Natural killer cell treated with Interleukin-12 subunit alpha and Interleukin-12 subunit beta and Interleukin-15 and Interleukin-18, amount 100 ng/mL, for 72 hours (primary cell): ENCODE measurements around the gene KCNMA1. TPM values are rescaled to one million over a fixed set of nuclear protein-coding genes. Genes with fewer than 3 reads are reported as not detected.
A peak's percentile ranks its signal among the peaks of the same experiment; 100 is the strongest.

Experiments
- ATAC-seq, 2 donors: fragments of 150-1000 bp; cut with Tn5 transposase in 1 of 2; sonication (Bioruptor Pico), chemical (Tn5 transposase) in 1 of 2; 2 replicates each; pipeline ENCODE4 v1.10.0; 2021
- DNase-seq: peaks from one replicate; pipeline ENCODE4 v3.0.0; 2022; ENCODE audit warnings: low spot score
- H3K27ac Mint-ChIP-seq, 2 donors: 1 replicate in 1 of 2; 2 replicates in 1 of 2; pipeline ENCODE4 v1.8.0; 2022; ENCODE audit warnings: mixed read lengths in 2 of 2, mild to moderate bottlenecking in 1 of 2, moderate library complexity in 1 of 2
- H3K27me3 Mint-ChIP-seq, 2 donors: 1 replicate in 1 of 2; 2 replicates in 1 of 2; pipeline ENCODE4 v1.8.0; 2022; ENCODE audit warnings: mixed read lengths in 2 of 2
- H3K36me3 Mint-ChIP-seq: one replicate; pipeline ENCODE4 v1.8.0; 2022; ENCODE audit warnings: mixed read lengths
- H3K4me1 Mint-ChIP-seq, 2 donors: 1 replicate in 1 of 2; 2 replicates in 1 of 2; pipeline ENCODE4 v1.8.0; 2022; ENCODE audit warnings: low read depth in 2 of 2, mixed read lengths in 2 of 2, mild to moderate bottlenecking in 1 of 2
- H3K4me3 Mint-ChIP-seq: one replicate; pipeline ENCODE4 v1.8.0; 2022; ENCODE audit warnings: mixed read lengths
- H3K9me3 Mint-ChIP-seq: 2 replicates; pipeline ENCODE4 v1.8.0; 2022; ENCODE audit warnings: mixed read lengths
- total RNA-seq, 2 donors: library from RNA; stranded (reverse); gene quantifications; one replicate each; pipeline ENCODE4 v1.2.3, GENCODE V29; 2022

KCNMA1 gene
- total RNA-seq, 2 donors from 2014 or later = 2.8 TPM; not detected in 1

DNA sequence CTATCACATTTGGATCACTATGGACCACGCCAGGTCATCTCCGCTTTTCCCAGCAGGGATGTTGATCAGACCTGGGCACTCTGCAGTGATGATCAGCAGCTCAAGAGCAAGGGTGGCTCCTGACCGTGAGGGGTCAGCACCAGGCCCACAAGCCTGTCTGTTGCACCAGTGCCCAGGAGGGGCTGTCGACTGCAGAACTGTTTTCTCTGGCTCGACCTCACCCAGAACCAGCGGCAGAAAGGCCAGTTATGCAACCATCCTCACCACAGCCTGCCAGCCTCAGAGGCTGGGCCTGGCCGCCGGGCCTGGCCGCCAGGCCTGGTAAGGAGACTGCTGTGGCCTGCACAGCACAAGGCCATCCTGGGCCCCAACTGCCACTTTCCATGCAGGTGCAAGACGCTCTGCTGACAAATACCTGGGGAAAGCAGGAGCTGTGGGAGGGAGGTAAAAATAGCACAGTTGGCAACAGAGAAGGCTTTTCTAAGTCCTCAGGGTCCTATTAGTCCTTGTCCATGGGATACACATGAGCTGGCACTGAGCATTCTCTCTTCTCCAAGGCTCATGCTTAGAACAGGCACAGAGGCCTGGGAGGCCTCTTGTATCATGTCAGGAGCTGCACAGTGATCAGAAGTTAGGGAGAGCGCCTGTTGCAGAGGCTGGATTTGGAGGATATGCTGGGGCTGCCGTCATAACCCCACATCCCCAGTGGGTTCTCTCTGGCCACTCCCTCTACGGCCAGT is 17.5 kb downstream of the KCNMA1 start:
- Mint-ChIP-seq H3K36me3 (no peaks in the 10 kb centered on the region), H3K27ac (no peak overlapping the region), H3K27me3 (peaks cover 0 to 3% of the 10 kb centered on the region in 2 donors), H3K4me1 (peaks cover 0 to 2% of the 10 kb centered on the region in 2 donors), H3K9me3 (no peaks in the 10 kb centered on the region), H3K4me3 (no peak overlapping the region)
- no peak for DNase-seq
- ATAC-seq = peak in 1 of 2 donors; percentile 40

DNA sequence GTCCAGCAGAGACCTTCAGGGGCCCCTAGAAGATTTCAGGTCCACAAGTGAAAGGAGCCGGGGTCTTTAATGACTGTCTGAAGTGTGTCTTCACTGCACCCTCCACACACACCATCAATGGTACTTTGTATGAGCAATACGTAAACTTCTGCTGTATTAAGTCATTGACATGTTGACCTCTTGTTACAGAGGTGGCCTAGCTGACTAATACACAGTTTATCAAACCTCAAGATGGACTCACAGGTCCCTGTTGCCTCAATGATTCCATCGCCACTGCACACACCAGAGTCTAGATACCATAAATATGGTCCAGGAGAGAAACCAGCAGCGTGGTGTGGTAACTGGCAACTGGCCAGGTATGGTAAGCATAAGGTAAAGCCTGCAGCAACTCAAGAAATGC is 19.5 kb downstream of the KCNMA1 start:
- DNase-seq = peak; percentile 54
- ATAC-seq = no peak
- Mint-ChIP-seq H3K36me3 (no peaks in the 10 kb centered on the region), H3K4me3 (no peak overlapping the region), H3K4me1 (peaks cover 0 to 2% of the 10 kb centered on the region in 2 donors), H3K27me3 (peaks cover 0 to 6% of the 10 kb centered on the region in 2 donors), H3K27ac (no peak overlapping the region), H3K9me3 (no peaks in the 10 kb centered on the region)

DNA sequence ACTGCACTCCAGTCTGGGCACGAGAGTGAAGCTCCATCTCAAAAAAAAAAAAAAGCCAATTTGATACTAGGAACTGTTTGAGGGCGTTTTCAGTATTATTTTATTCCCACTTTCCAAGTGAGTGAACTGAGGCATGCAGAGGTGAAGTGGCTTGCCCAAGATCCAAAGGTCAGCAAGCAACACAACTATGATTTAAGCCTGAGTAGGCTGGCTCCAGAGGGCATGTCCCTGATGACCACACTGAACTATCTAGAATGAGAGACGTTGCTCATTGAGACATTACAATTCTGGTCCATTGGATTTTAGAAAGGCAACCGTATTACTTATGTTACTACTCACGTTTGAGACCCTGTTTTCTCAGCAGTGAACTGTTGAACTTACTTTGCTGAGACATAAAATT is 20.8 kb downstream of the KCNMA1 start:
- DNase-seq = peak; percentile 2
- no peaks in the 10 kb centered on the region for H3K9me3 Mint-ChIP-seq
- H3K4me3 Mint-ChIP-seq = no peak overlapping the region
- no peak for ATAC-seq
- H3K36me3 Mint-ChIP-seq = no peaks in the 10 kb centered on the region
- peaks cover 6 to 12% of the 10 kb centered on the region in 2 donors for H3K27me3 Mint-ChIP-seq
- H3K27ac Mint-ChIP-seq = no peak overlapping the region
- no peaks in the 10 kb centered on the region for H3K4me1 Mint-ChIP-seq

DNA sequence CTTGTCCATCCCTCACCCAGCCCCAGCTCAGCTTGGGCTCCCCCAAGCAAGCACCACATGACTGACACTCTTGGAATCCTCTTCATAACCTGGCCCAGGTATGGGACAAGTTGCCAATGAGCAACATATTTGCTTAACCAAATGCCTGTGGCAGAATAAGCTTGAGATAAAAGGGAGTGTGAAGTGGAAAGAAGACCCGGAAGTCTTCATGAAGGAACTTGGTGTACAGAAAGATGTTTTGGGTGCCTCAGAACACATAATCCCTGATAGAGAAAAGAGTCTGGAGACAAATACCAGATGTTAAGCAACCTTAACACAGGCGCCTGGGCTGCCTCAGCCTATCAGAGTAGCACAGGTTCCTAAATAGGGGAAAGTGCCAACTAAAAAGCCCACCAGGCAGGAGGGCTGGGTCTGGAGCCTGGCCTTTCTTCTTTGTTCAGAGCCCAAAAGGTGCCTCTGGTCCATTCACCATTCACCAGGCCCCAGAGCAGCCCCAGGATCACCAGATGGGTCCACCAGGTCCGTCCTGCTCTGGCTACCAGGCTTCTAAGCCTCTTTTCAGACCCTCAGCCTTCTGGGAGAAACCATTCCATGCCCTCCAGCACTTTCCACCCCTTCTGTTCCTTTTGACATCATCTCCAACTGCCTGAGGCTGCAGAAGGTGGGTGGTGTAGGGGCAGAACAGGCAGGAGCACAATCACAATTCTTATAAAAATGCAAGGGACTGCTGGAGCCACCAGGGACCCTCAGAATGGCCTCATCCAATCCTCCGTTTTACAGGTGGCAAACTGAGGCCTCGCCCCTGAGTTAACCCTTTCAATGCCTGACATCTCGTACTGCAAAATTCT is 22.6 kb downstream of the KCNMA1 start:
- DNase-seq (peak; percentile 52), ATAC-seq (no peak)
- H3K27ac Mint-ChIP-seq = no peak overlapping the region
- peaks cover 8 to 18% of the 10 kb centered on the region in 2 donors for H3K27me3 Mint-ChIP-seq
- H3K36me3 Mint-ChIP-seq = no peaks in the 10 kb centered on the region
- H3K4me3 Mint-ChIP-seq = no peak overlapping the region
- no peaks in the 10 kb centered on the region for H3K9me3 Mint-ChIP-seq
- no peaks in the 10 kb centered on the region for H3K4me1 Mint-ChIP-seq

DNA sequence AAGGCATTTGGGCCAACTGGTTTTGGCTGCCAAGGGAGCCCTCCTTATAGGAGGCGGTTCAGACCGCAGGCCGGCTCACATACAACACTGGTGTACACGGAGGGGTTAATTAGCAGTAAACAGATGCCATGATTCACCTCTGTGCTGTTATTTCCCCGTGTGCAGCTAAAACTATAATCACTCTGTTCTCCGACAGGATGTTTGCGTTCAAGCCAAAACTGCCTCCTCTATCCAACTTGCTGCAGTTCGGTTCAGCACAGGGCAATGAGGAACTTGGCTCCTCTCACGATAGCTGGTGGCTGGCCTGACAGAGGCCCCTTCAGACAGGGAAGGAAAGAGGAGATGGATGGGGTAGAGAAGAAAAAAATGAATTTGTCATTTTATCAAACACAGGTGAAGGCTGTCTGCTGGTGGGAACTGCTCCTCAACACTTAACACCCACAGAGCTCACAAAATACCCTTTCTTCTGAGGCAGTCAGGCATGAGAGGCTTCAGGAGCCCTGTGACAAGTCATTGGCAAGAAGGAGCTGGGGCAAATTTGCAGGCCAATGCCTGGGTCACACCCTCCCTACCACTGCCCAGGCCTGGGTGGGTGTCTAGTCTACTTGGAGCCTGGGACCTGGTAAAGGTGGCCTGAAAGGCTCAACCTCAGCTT is 24.0 kb downstream of the KCNMA1 start:
- H3K27ac Mint-ChIP-seq = no peak overlapping the region
- no peak overlapping the region for H3K4me3 Mint-ChIP-seq
- peak; percentile 44 for DNase-seq
- no peaks in the 10 kb centered on the region for H3K9me3 Mint-ChIP-seq
- no peaks in the 10 kb centered on the region for H3K36me3 Mint-ChIP-seq
- H3K27me3 Mint-ChIP-seq = peaks cover 13 to 30% of the 10 kb centered on the region in 2 donors
- no peak for ATAC-seq
- no peaks in the 10 kb centered on the region for H3K4me1 Mint-ChIP-seq

DNA sequence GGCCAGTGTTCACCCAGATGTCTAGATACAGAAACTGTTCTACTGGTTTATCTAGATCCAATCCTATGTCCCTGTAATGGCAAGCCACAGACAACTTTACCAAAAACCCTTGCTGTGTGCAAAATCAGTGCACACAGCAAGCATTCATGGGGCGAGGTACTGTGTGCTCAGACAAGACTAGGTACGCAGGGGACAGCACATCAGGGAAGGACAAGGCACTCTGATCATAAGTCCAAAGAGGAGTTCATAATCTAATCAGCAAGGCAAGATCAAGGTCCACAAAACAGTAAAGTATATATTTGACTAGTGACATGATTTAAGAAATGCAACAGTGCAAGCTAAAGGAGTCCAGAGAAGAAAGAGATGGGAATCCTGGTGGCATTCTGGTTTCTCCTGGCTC is 25.9 kb downstream of the KCNMA1 start:
- H3K4me3 Mint-ChIP-seq = no peak overlapping the region
- no peaks in the 10 kb centered on the region for H3K9me3 Mint-ChIP-seq

DNA sequence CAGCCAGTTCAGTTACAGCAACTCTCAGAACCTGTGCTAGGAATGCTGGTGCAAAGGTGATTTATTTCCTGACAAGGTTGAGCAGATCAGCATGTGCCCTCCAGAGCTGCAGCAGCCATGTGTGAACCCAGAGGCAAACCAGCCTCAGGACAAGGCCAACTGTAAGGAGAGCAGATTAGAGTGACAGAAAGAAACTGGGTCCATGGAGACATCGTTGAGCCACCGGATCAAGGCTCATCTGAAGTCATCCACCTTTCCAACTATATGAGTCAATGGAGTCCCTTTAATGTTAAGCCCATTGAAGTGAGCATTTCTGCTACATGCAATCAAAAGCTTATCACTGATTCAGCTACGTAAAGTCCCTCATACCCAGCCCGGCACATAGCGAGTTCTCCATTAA is 26.4 kb downstream of the KCNMA1 start:
- peaks cover 9 to 30% of the 10 kb centered on the region in 2 donors for H3K27me3 Mint-ChIP-seq
- no peak overlapping the region for H3K4me3 Mint-ChIP-seq
- no peaks in the 10 kb centered on the region for H3K9me3 Mint-ChIP-seq
- H3K27ac Mint-ChIP-seq = no peak overlapping the region
- H3K4me1 Mint-ChIP-seq = no peaks in the 10 kb centered on the region
- DNase-seq (peak; percentile 23), ATAC-seq (no peak)
- H3K36me3 Mint-ChIP-seq = no peaks in the 10 kb centered on the region

More for the DNA sequence above, 25.9 kb downstream of the KCNMA1 start:
- Mint-ChIP-seq H3K36me3 (no peaks in the 10 kb centered on the region), H3K27ac (no peak overlapping the region), H3K27me3 (peaks cover 9 to 30% of the 10 kb centered on the region in 2 donors), H3K4me1 (no peaks in the 10 kb centered on the region)
- no peak for DNase-seq
- no peak for ATAC-seq

DNA sequence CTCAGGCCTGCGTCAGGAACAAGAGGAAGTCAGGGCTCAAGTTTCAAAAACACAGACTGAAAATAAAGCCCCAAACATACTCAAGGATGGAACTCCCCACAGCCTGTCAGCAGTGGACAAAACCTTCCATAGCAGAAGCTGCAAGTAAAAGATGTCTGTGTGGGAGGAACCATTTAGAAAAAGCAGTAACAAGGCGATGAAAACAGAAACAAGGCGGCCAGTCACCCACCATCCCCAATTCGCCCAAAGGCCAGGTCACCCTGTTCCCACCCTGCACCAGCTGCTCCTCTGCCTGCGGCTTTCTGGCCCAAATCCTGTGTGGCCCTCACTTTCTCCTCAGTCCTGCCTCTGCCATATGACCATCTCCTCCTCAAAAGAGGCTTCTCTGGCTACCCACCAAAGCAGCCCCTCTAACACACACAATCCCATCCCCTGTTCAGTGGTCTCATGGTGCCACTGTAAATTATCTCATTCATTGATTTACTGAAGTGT is 27.8 kb downstream of the KCNMA1 start:
- Mint-ChIP-seq H3K9me3 (no peaks in the 10 kb centered on the region), H3K36me3 (no peaks in the 10 kb centered on the region), H3K27me3 (peaks cover 9 to 30% of the 10 kb centered on the region in 2 donors), H3K27ac (no peak overlapping the region), H3K4me3 (no peak overlapping the region), H3K4me1 (no peaks in the 10 kb centered on the region)
- ATAC-seq = no peak
- DNase-seq = peak; percentile 53

DNA sequence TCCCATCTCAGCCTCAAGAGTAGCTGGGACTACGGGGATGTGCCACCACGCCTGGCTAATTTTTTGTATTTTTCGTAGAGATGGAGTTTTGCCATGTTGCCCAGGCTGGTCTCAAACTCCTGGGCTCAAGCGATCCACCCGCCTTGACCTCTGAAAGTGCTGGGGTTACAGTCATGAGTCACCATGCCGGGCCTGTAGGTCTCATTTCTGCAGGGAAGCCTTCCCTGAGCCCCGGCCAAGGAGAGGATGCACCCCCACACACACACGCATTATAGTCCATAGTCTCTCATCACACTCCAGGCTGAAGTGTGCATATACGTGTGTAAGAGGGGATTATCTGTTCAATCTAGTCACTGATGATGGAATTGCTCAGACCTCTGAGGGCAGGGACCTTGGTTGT is 29.3 kb downstream of the KCNMA1 start:
- peaks cover 0 to 3% of the 10 kb centered on the region in 2 donors for H3K4me1 Mint-ChIP-seq
- H3K36me3 Mint-ChIP-seq = no peaks in the 10 kb centered on the region
- ATAC-seq = no peak
- peaks cover 7 to 30% of the 10 kb centered on the region in 2 donors for H3K27me3 Mint-ChIP-seq
- peak; percentile 38 for DNase-seq
- no peak overlapping the region for H3K4me3 Mint-ChIP-seq
- H3K27ac Mint-ChIP-seq = no peak overlapping the region
- H3K9me3 Mint-ChIP-seq = no peaks in the 10 kb centered on the region

DNA sequence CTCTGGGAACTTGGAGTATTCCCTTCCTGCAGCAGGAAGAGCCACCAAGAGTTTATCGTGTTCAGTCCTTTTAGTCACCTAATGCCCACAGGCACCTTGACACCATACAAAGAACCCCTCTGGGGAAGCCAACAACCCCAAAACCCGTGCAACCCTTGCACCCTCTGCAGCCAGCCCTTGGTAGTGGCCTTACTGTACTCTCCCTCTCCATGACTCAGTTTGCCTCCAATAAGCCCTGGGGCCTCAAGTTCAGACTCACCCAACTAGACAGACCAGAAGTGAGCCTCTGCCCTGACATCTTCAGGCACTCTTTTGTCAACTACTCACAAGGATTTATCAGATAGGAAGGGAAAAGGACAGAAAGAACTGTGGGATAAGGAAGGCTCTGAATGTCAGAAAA is 30.9 kb downstream of the KCNMA1 start:
- H3K36me3 Mint-ChIP-seq = no peaks in the 10 kb centered on the region
- DNase-seq (peak; percentile 20), ATAC-seq (no peak)
- H3K27ac Mint-ChIP-seq = no peak overlapping the region
- H3K4me1 Mint-ChIP-seq = peaks cover 5 to 8% of the 10 kb centered on the region in 2 donors
- peaks cover 7 to 17% of the 10 kb centered on the region in 2 donors for H3K27me3 Mint-ChIP-seq
- no peak overlapping the region for H3K4me3 Mint-ChIP-seq
- H3K9me3 Mint-ChIP-seq = no peaks in the 10 kb centered on the region

DNA sequence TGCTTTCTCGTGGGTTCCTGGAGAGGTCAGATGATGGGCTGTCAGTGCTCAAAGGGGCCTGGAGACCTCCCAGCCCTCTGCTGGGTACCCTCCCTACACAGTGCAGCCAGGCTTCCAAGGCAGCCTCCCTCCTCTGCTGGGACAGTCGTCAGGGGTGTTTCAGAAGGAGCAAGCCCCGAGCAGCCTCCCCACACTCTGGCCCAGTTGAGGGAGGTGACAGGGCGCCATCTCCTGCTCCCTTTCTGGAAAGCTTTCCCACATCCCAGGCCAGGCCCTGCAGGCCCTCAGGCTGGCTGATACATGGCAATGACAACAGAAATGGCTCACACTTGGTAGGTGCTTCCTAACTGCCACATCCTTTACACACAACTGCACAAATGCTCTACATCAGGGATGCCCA is 32.1 kb downstream of the KCNMA1 start:
- peaks cover 7 to 16% of the 10 kb centered on the region in 2 donors for H3K27me3 Mint-ChIP-seq
- no peak overlapping the region for H3K27ac Mint-ChIP-seq
- DNase-seq (peak; percentile 52), ATAC-seq (no peak)
- no peaks in the 10 kb centered on the region for H3K9me3 Mint-ChIP-seq
- H3K4me1 Mint-ChIP-seq = peaks cover 5 to 8% of the 10 kb centered on the region in 2 donors
- no peak overlapping the region for H3K4me3 Mint-ChIP-seq
- H3K36me3 Mint-ChIP-seq = no peaks in the 10 kb centered on the region

DNA sequence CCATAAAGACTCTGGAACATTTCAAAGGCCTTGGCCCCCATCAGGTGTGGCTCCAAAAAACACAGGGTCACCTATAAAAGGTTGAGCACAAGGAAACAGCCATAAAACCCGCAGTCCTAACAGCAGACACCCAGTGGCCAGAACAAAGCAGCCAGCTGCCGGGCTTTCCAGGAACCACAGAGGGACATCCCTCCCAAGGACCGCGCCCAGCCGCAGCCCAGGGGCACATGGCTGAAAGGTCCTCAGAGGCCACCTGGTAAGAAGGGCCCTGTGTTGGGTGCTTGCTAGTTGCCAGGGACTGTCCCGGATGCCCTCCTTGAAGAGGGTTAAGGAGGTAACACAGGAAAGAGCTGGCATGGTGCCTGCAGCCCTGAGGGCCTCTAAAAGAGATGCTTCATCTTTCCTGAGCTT is 32.7 kb downstream of the KCNMA1 start:
- Mint-ChIP-seq H3K4me1 (peaks cover 5 to 8% of the 10 kb centered on the region in 2 donors), H3K9me3 (no peaks in the 10 kb centered on the region), H3K4me3 (no peak overlapping the region), H3K27me3 (peaks cover 4 to 11% of the 10 kb centered on the region in 2 donors), H3K36me3 (no peaks in the 10 kb centered on the region), H3K27ac (no peak overlapping the region)
- ATAC-seq (no peak), DNase-seq (peak; percentile 42)

DNA sequence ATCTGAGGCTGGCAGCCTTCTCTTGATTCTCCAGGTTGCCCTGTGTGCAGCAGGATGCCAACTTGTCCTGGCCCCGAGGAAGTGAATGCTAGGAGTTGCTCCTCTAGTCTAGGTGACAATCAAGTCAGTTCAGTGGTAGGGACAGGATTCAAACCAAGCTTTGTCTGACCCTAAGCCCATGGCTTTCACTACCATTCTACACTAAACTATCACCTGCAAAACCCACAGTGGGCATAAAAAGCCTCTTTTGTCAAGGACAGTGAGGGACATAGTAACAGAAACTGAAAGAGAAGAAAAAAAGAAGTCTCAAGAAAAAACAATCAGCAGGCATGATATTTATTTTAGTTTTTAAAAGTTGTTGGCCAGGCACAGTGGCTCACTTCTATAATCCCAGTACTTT is 33.5 kb downstream of the KCNMA1 start:
- ATAC-seq (no peak), DNase-seq (no peak)
- Mint-ChIP-seq H3K4me1 (peaks cover 5 to 8% of the 10 kb centered on the region in 2 donors), H3K27me3 (peaks cover 1 to 2% of the 10 kb centered on the region in 2 donors), H3K4me3 (no peak overlapping the region), H3K27ac (no peak overlapping the region), H3K9me3 (no peaks in the 10 kb centered on the region), H3K36me3 (no peaks in the 10 kb centered on the region)
